ENCODE results near the gene STX16. TPM values are rescaled to one million over a fixed set of nuclear protein-coding genes. Genes with fewer than 3 reads are reported as not detected.

STX16 gene
- total RNA-seq, 1 donor from 2014 or later, result 24.7 TPM

GRCh38 chr20:58651946-58652605 is 993 bp downstream of the STX16 start:
- Histone ChIP-seq H3K36me3 (no peaks in the 10 kb centered on the region), H3K27ac (peak overlapping the region; percentile 85 to 93), H3K4me3 (peak overlapping the region; percentile 85 to 98), H3K9me3 (no peaks in the 10 kb centered on the region), H3K4me1 (peaks cover 3 to 43% of the 10 kb centered on the region in 2 donors), H3K27me3 (no peaks in the 10 kb centered on the region)
- intact Hi-C loops (cut with DNase I), result loop anchor here (1.0 to 2.0 kb wide), 6 partner anchors 40 to 415 kb away; partner anchors contain the start of genes NPEPL1, RAB22A and VAPB
- no peak for DNase-seq (ENCODE audit: low spot score in 2 of 2)
- TF ChIP-seq, protein P1, sequence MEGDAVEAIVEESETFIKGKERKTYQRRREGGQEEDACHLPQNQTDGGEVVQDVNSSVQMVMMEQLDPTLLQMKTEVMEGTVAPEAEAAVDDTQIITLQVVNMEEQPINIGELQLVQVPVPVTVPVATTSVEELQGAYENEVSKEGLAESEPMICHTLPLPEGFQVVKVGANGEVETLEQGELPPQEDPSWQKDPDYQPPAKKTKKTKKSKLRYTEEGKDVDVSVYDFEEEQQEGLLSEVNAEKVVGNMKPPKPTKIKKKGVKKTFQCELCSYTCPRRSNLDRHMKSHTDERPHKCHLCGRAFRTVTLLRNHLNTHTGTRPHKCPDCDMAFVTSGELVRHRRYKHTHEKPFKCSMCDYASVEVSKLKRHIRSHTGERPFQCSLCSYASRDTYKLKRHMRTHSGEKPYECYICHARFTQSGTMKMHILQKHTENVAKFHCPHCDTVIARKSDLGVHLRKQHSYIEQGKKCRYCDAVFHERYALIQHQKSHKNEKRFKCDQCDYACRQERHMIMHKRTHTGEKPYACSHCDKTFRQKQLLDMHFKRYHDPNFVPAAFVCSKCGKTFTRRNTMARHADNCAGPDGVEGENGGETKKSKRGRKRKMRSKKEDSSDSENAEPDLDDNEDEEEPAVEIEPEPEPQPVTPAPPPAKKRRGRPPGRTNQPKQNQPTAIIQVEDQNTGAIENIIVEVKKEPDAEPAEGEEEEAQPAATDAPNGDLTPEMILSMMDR (IDR thresholded peaks at IDR 0.05), result no peak

DNA sequence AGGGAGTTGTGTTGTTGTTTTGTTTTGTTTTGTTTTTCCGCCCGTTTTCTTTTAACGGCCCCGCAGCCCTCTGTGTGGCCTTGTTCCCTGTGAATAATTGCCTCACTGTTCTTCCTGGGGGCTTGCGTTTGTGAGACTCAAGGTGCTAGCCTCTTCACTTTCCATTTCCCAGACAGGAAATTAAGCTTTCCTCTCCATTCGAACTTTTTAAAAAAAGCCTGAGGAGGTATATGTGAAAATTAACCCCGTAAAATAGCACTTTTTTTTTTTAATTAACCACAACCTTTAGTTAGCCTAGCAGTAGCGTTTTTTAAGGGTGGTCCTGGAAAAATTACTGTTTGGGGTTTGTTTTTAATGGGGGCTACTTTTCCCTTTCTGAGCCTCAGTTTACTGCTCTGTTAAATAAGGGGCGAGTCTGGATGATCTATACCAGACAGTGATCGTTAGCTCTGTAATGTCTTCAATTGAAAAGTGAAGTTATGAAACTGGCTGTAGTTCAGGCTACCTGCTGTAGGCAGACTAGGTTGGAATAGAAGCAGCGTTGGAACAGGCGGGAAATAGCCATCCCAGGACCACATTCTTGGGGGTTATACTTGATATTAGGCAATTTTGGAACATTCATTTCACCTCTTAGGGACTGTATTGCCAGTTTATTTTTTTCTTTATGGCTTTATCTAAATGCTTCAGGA is 1.7 kb downstream of the STX16 start:
- no peak for DNase-seq (ENCODE audit: low spot score in 2 of 2)
- no peaks in the 10 kb centered on the region for H3K27me3 ChIP-seq
- TF ChIP-seq, protein P1 (IDR thresholded peaks at IDR 0.05), result no peak
- peaks cover 3 to 37% of the 10 kb centered on the region in 2 donors for H3K4me1 ChIP-seq
- H3K36me3 ChIP-seq, result no peaks in the 10 kb centered on the region
- intact Hi-C loops (cut with DNase I), result loop anchor here (1.0 kb wide), 1 partner anchor 40 kb away; the partner anchor contains the start of gene NPEPL1
- no peaks in the 10 kb centered on the region for H3K9me3 ChIP-seq
- H3K27ac ChIP-seq, result peak overlapping the region; percentile 85 to 93
- peak overlapping the region; percentile 85 to 98 for H3K4me3 ChIP-seq

- no peak overlapping the region for H3K4me3 ChIP-seq
- intact Hi-C loops (cut with DNase I), result no loop called here
- peaks cover 3 to 33% of the 10 kb centered on the region in 2 donors for H3K4me1 ChIP-seq
Measured at GRCh38 chr20:58654337-58654736, 3.3 kb downstream of the STX16 start.

DNA sequence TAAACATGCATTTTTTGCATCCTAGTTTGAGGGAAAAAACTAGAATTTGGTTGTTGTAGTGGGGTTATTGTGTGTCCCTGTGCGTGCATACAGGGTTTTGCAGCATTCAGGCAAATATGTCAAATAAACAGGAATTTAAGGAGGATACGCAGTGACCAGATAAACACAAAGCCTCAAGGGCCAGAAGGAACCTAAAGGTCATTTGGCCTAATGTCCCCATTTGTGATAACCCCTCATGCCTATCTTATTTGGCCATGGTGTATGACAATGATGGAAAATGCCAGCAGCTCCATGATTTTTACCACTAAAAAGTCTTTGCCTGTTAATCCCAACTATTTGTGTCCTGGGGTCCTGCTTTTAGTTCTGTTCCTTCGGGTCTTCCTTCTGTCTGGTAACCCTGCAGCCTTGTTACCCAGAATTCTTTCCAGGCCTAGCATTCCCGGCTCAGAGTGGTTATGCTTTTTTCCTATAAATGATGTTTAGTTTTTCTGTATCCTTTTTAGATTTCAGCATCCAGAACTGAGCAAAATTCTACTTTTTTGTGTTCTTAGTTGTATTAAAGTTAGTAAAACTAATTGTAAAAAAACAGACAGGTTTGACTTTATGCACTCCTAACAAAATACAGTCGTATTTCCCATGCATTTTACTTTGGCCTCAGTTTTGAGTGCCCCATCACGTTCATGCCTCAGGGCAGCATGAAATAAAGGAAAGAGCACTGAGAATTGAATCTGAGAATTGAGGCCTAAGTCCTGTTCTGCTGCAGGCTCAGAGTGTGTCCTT is 4.4 kb downstream of the STX16 start:
- peaks cover 0 to 28% of the 10 kb centered on the region in 2 donors for H3K4me1 ChIP-seq

More at GRCh38 chr20:58654337-58654736, 3.3 kb downstream of the STX16 start:
- DNase-seq (ENCODE audit: low spot score in 2 of 2), result no peak
- TF ChIP-seq, protein P1 (IDR thresholded peaks at IDR 0.05), result no peak
- H3K36me3 ChIP-seq, result no peaks in the 10 kb centered on the region
- no peak overlapping the region for H3K27ac ChIP-seq
- no peaks in the 10 kb centered on the region for H3K27me3 ChIP-seq
- H3K9me3 ChIP-seq, result no peaks in the 10 kb centered on the region

DNA sequence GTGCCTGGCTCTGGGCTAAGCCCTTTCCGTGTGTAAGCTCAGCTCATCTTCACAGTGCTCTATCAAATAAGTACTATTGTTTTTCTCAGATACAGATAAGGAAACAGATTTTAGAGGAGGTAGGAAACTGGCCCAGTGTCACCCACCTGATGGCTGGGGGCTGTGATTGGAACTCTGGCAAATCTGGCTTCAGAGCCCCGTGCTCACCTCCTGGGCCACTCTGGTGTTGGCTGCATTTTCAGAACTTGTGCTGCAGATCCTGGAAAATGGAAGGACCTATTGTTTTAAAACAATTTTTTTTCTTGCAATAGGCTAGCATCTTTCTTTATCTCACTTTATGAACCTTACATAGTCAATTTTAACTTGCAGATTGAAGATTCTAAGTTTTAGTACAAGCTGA is 5.7 kb downstream of the STX16 start:
- Histone ChIP-seq H3K36me3 (peaks cover 0 to 10% of the 10 kb centered on the region in 2 donors), H3K27me3 (no peaks in the 10 kb centered on the region), H3K9me3 (no peaks in the 10 kb centered on the region), H3K27ac (no peak overlapping the region), H3K4me1 (peaks cover 0 to 28% of the 10 kb centered on the region in 2 donors), H3K4me3 (no peak overlapping the region)
- DNase-seq (ENCODE audit: low spot score in 2 of 2), result no peak
- intact Hi-C loops (cut with DNase I), result no loop called here
- TF ChIP-seq, protein P1 (IDR thresholded peaks at IDR 0.05), result no peak

More for the DNA sequence above, 4.4 kb downstream of the STX16 start:
- Histone ChIP-seq H3K27me3 (no peaks in the 10 kb centered on the region), H3K27ac (no peak overlapping the region), H3K9me3 (no peaks in the 10 kb centered on the region), H3K4me3 (no peak overlapping the region), H3K36me3 (no peaks in the 10 kb centered on the region)
- intact Hi-C loops (cut with DNase I), result no loop called here
- no peak for DNase-seq (ENCODE audit: low spot score in 2 of 2)
- TF ChIP-seq, protein P1 (IDR thresholded peaks at IDR 0.05), result no peak
